Right lobe of liver (tissue), 4 donors: Measurements from ENCODE around the gene LEKR1.

Experiments used
- POLR2A ChIP-seq: fragments of 450-650 bp; IDR thresholded peaks from one replicate; pipeline ENCODE4 v1.6.1; 2017; ENCODE audit warnings: antibody characterized with exemption, mild to moderate bottlenecking
- TF ChIP-seq, protein P1 (sequence below), 4 donors: fragments of 200-600 bp in 3 of 4; fragments of 450-650 bp in 1 of 4; IDR thresholded peaks; one replicate each; pipeline versions ENCODE4 v1.5.1 to v1.8.0; 2016 to 2022; ENCODE audit warnings: antibody characterized with exemption in 4 of 4, mild to moderate bottlenecking in 2 of 4
- donor health status: DM: no; HTN: no; CAD: no.
- donor health status: DM: no; HTN: no; CAD: no.
- donor health status: DM: no; HTN: yes; CAD: no.

DNA sequence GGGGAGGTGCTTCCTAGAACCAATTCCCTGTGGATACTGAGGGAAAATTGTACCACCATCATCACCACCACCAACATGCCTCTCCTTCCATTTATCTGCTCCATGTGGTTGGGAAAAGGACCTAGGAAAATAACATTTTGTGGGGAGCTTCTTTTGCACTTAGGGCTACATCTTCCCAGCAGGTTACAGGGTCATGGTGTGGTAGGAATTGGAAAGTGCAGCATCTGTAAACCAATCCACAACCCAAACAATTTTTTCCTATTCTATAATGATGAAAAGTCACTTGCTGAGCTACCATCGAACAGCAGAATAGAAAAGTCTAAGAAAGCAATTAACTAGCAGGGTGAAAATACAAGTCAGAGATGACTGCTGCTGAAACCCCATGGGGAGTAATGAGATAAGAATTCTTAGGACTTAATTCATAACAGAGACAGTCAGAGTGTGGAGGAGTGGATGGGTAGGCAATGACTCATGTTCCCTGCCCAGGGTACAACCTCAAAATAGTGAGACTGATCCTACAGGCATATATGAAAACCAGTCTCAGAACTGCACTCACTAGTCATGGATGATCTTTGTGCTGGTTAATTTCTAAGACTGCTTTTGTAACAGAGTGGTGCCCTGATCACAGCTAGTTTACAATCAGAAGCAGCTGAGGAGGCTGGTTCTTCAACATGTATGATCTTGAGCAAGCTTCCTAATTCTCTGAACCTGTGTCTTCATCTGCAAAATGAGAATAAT is 38.1 kb upstream of the LEKR1 start:
- TF ChIP-seq, protein P1, sequence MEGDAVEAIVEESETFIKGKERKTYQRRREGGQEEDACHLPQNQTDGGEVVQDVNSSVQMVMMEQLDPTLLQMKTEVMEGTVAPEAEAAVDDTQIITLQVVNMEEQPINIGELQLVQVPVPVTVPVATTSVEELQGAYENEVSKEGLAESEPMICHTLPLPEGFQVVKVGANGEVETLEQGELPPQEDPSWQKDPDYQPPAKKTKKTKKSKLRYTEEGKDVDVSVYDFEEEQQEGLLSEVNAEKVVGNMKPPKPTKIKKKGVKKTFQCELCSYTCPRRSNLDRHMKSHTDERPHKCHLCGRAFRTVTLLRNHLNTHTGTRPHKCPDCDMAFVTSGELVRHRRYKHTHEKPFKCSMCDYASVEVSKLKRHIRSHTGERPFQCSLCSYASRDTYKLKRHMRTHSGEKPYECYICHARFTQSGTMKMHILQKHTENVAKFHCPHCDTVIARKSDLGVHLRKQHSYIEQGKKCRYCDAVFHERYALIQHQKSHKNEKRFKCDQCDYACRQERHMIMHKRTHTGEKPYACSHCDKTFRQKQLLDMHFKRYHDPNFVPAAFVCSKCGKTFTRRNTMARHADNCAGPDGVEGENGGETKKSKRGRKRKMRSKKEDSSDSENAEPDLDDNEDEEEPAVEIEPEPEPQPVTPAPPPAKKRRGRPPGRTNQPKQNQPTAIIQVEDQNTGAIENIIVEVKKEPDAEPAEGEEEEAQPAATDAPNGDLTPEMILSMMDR (IDR thresholded peaks at IDR 0.05) = no peak
- TF ChIP-seq POLR2A = no peak
